ENCODE results near the gene CCNF.
A peak's percentile ranks its signal among the peaks of the same experiment; 100 is the strongest.
"Not testable (repeated sequence)": the region's sequence is repeated elsewhere in the genome, so short reads cannot be mapped to it uniquely, and the experiment has no call there.

Gene CCNF

DNA sequence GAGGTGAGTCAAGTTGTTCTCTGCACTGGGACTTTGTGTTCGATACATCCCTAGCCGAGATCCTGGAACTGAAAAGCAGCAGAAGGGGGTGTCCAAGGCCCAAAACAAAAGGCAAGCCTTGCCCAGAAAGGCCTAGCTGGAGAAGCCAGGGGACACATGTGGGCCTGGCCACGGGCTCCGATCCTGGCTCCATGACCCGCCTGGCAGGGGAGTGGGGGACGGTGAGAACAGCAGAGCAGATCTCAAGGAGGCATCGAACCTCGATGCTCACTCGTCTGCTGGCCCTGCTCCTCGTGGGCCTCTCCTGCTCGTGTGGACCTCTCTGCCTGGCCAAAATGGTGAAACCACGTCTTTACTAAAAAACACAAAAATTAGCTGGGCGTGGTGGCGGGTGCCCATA lies 8.9 kb downstream of the CCNF start:
- no peak for TF ChIP-seq Cebpa-rat (IDR thresholded peaks at IDR 0.05)
- Histone ChIP-seq H3K4me3 (no peak overlapping the region), H3K27me3 (no peaks in the 10 kb centered on the region), H3K9ac (no peak overlapping the region), H3K4me2 (no peak overlapping the region), H3K27ac (no peak overlapping the region), H3K36me3 (peaks cover 87% of the 10 kb centered on the region), H3K9me3 (no peaks in the 10 kb centered on the region), H3K4me1 (peaks cover 43% of the 10 kb centered on the region), H4K20me1 (peaks cover 48% of the 10 kb centered on the region)

DNA sequence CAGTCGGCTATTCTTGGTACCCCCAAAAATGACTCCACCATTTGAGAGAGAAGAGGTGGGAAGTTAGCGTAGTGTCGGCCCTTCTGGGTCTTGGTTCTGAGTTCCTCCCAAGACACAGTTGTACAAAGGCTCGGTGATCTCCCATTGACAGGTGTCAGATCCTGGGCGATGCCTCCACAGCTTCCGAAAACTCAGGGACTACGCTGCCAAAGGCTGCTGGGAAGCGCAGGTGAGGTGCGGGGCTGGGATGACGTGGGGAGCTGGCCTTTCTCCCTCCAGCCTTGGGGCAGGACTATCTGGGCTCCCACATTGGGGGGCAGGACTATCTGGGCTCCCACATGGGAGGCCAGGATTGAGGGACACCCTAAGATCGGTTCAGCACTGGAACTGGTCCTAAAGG lies 10.4 kb downstream of the CCNF start:
- H3K27me3 ChIP-seq = no peaks in the 10 kb centered on the region
- H3K9me3 ChIP-seq = no peaks in the 10 kb centered on the region
- H3K4me2 ChIP-seq = peak overlapping the region; percentile 57
- peaks cover 41% of the 10 kb centered on the region for H3K4me1 ChIP-seq
- H3K9ac ChIP-seq = peak overlapping the region; percentile 34; the same call in 1 of the 2 replicates
- peaks cover 41% of the 10 kb centered on the region for H4K20me1 ChIP-seq
- peaks cover 87% of the 10 kb centered on the region for H3K36me3 ChIP-seq
- H3K4me3 ChIP-seq = no peak overlapping the region
- TF ChIP-seq Cebpa-rat (IDR thresholded peaks at IDR 0.05) = no peak
- H3K27ac ChIP-seq = peak overlapping the region; percentile 64

DNA sequence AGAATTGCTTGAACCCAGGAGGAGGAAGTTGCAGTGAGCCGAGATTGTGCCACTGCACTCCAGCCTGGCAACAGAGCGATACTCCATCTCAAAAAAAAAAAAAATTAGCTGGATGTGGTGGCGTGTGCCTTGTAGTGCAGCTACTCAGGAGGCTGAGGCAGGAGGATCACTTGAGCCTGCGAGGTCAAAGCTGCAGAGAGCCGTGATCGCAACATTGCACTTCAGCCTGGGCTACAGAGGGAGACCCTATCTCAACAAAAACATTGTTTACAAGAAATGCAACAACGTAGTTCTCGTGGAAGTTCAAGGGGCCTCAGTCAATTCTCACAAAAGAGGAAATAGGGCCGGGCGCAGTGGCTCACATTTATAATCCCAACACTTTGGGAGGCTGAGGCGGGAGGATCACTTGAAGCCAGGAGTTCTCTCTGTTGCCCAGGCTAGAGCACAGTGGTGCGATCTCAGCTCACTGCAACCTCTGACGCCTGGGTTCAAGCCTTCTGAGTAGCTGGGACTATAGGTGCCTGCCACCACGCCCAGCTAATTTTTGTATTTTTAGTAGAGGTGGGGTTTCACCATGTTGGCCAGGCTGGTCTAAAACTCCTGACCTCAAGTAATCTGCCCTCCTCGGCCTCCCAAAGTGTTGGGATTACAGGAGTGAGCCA lies 12.0 kb downstream of the CCNF start:
- H3K9me3 ChIP-seq = not testable (repeated sequence)
- peaks cover 87% of the 10 kb centered on the region for H3K36me3 ChIP-seq

DNA sequence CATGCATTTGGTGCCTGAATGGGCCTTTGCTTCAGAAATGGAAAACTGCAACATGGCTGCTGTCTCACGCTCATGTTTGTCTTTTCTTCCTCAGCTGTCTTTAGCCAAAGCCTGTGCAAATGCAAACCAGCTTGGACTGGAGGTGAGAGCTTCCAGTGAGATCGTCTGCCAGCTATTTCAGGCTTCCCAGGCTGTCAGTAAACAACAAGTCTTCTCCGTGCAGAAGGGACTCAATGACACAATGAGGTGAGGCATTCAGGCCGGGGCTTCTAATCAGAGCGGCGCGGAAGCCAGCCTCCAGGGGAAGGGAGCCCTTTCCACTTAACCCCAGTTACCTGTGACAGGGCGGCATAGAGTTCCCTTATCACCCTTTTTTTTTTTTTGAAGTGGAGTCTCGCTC lies 14.3 kb downstream of the CCNF start:
- Histone ChIP-seq H3K4me2 (no peak overlapping the region), H3K9ac (no peak overlapping the region), H3K27me3 (no peaks in the 10 kb centered on the region), H3K9me3 (no peaks in the 10 kb centered on the region), H3K27ac (no peak overlapping the region), H3K4me3 (no peak overlapping the region), H3K36me3 (peaks cover 87% of the 10 kb centered on the region), H4K20me1 (peaks cover 42% of the 10 kb centered on the region), H3K4me1 (peaks cover 17% of the 10 kb centered on the region)
- TF ChIP-seq Cebpa-rat (IDR thresholded peaks at IDR 0.05) = no peak

More for the DNA sequence above, 12.0 kb downstream of the CCNF start:
- not testable (repeated sequence) for H3K27me3 ChIP-seq, H3K4me3 ChIP-seq, H3K4me2 ChIP-seq, H3K27ac ChIP-seq, H3K9ac ChIP-seq
- H3K4me1 ChIP-seq = peaks cover 34% of the 10 kb centered on the region
- H4K20me1 ChIP-seq = peaks cover 48% of the 10 kb centered on the region

- Histone ChIP-seq H3K4me1 (peaks cover 25% of the 10 kb centered on the region), H3K36me3 (peaks cover 98% of the 10 kb centered on the region), H3K9ac (no peak overlapping the region), H4K20me1 (peaks cover 43% of the 10 kb centered on the region), H3K4me3 (no peak overlapping the region), H3K27ac (no peak overlapping the region), H3K27me3 (no peaks in the 10 kb centered on the region), H3K4me2 (no peak overlapping the region), H3K9me3 (no peaks in the 10 kb centered on the region)
- no peak for TF ChIP-seq Cebpa-rat (IDR thresholded peaks at IDR 0.05)
Observed at GRCh38 chr16:2447920-2448583, 18.8 kb downstream of the CCNF start.

- Histone ChIP-seq H3K4me2 (no peak overlapping the region), H3K36me3 (peaks cover 98% of the 10 kb centered on the region), H3K4me3 (no peak overlapping the region), H3K27me3 (no peaks in the 10 kb centered on the region), H3K9me3 (no peaks in the 10 kb centered on the region), H3K27ac (no peak overlapping the region), H3K4me1 (peaks cover 25% of the 10 kb centered on the region), H3K9ac (no peak overlapping the region), H4K20me1 (peaks cover 54% of the 10 kb centered on the region)
- TF ChIP-seq Cebpa-rat (IDR thresholded peaks at IDR 0.05) = no peak
Observed at GRCh38 chr16:2449118-2449517, 19.9 kb downstream of the CCNF start.

- Histone ChIP-seq H3K4me1 (peaks cover 25% of the 10 kb centered on the region), H3K4me2 (peak overlapping the region; percentile 55; the same call in 1 of the 2 replicates), H3K27ac (peak overlapping the region; percentile 63; the same call in 1 of the 2 replicates), H3K9me3 (no peaks in the 10 kb centered on the region), H3K9ac (no peak overlapping the region), H3K4me3 (no peak overlapping the region), H3K36me3 (peaks cover 98% of the 10 kb centered on the region), H4K20me1 (peaks cover 56% of the 10 kb centered on the region), H3K27me3 (no peaks in the 10 kb centered on the region)
- TF ChIP-seq Cebpa-rat (IDR thresholded peaks at IDR 0.05) = no peak
Observed at GRCh38 chr16:2450535-2450934, 21.3 kb downstream of the CCNF start.

DNA sequence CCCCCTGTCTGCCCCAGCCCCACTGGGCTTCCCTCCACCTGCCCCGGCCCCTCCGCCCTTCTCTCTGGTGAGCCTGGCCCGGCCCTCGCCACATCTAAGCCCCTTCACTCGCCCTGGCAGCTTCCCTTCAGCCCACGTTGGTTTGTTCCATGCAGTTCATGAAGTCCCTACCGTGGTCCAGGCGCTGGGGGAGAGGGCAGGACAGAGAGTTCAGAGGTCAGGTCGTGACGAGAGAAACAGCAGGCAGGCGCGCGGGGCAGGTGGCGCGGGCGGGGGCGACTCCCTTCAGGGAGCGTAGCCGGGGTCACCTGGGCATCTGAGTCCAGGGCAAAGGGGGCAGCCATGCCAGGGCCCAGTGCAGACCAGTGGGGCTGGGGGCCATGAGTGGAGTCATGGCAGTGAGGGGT lies 21.7 kb downstream of the CCNF start:
- TF ChIP-seq Cebpa-rat (IDR thresholded peaks at IDR 0.05) = no peak

GRCh38 chr16:2451851-2452320 lies 22.6 kb downstream of the CCNF start:
- no peak overlapping the region for H3K4me3 ChIP-seq
- peaks cover 25% of the 10 kb centered on the region for H3K4me1 ChIP-seq
- peaks cover 57% of the 10 kb centered on the region for H4K20me1 ChIP-seq
- H3K27me3 ChIP-seq = no peaks in the 10 kb centered on the region
- H3K36me3 ChIP-seq = peaks cover 98% of the 10 kb centered on the region
- H3K9me3 ChIP-seq = no peaks in the 10 kb centered on the region
- H3K27ac ChIP-seq = peak overlapping the region; percentile 63
- H3K9ac ChIP-seq = peak overlapping the region; percentile 53; the same call in 1 of the 2 replicates
- TF ChIP-seq Cebpa-rat (IDR thresholded peaks at IDR 0.05) = no peak
- H3K4me2 ChIP-seq = peak overlapping the region; percentile 55

More for the DNA sequence above, 21.7 kb downstream of the CCNF start:
- no peak overlapping the region for H3K4me3 ChIP-seq
- peaks cover 57% of the 10 kb centered on the region for H4K20me1 ChIP-seq
- H3K4me1 ChIP-seq = peaks cover 25% of the 10 kb centered on the region
- H3K9me3 ChIP-seq = no peaks in the 10 kb centered on the region
- no peaks in the 10 kb centered on the region for H3K27me3 ChIP-seq
- H3K36me3 ChIP-seq = peaks cover 98% of the 10 kb centered on the region
- H3K4me2 ChIP-seq = peak overlapping the region; percentile 55
- H3K9ac ChIP-seq = peak overlapping the region; percentile 53; the same call in 1 of the 2 replicates
- H3K27ac ChIP-seq = peak overlapping the region; percentile 63

GRCh38 chr16:2452650-2453049 lies 23.4 kb downstream of the CCNF start:
- H3K4me3 ChIP-seq = no peak overlapping the region
- no peak for TF ChIP-seq Cebpa-rat (IDR thresholded peaks at IDR 0.05)

More at GRCh38 chr16:2452650-2453049, 23.4 kb downstream of the CCNF start:
- Histone ChIP-seq H3K9me3 (no peaks in the 10 kb centered on the region), H3K4me2 (no peak overlapping the region; the same call in 1 of the 2 replicates), H3K4me1 (peaks cover 25% of the 10 kb centered on the region), H3K27me3 (no peaks in the 10 kb centered on the region), H4K20me1 (peaks cover 64% of the 10 kb centered on the region), H3K27ac (no peak overlapping the region), H3K9ac (no peak overlapping the region), H3K36me3 (peaks cover 98% of the 10 kb centered on the region)
